Stimulated activated CD8-positive, alpha-beta memory T cell treated with anti-CD3 and anti-CD28 coated beads, Interleukin-15, amount 100 ng/mL, for 48 hours (primary cell): ENCODE results near the gene CEP95.

ENCODE experiments used
- DNase-seq, 2 donors: peaks; one replicate each; pipeline ENCODE4 v3.0.0-alpha.2; 2020; ENCODE audit warnings: low read depth in 2 of 2

Gene CEP95

DNA sequence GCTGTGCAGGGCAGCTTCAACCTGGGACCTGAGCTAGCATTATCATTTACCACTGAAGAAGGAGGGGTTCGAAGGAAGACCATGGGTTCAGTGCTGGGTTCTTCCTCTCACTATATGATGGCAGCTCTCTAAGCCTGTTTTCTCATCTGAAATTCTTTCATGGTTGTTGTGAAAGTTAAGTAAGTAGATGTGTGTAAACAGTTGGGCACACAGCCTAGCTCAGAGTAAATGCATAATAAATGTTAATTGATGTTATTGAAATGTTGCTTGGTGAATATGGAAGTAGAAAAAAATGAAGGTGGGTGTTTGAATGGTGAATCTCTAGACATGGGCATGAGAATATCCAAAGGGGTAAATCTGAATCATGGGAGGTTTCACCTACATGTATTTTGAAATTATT lies 9.1 kb downstream of the CEP95 start:
- no peak for DNase-seq

DNA sequence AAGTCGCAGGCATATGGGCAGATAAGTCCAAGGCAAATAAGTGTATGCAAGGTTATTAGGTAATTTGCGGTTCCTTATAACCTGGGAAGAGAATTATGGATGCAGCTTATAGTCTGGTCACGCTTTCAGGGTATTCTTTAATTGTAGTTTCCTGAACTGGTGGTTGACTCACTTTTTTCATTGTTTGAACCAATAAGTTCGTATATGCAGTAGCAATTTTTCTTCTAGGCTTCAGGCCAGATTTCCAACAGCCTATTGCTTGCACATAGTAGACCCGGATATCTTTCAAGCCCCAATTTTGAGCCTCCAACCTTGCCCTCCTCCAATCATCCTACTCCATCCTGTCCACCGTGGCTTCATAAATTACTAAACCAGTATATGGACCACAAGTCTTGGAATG lies 12.8 kb downstream of the CEP95 start:
- no peak for DNase-seq

DNA sequence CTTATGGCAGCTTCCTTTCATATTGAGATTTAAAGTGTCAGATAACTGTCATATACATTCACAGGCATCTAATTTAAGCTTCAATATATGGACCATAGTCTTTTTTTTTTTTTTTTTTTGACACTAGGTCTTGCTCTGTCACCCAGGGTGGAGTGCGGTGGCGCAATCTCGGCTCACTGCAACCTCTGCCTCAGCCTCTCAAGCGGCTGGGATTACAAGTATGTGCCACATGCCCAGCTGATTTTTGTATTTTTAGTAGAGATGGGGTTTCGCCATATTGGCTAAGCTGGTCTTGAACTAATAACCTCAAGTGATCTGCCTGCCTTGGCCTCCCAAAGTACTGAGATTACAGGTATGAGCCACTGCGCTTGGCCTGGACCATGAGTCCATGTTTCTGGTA lies 13.6 kb downstream of the CEP95 start:
- no peak for DNase-seq

- no peak for DNase-seq
Observed at GRCh38 chr17:64527914-64528313, 21.1 kb downstream of the CEP95 start.

DNA sequence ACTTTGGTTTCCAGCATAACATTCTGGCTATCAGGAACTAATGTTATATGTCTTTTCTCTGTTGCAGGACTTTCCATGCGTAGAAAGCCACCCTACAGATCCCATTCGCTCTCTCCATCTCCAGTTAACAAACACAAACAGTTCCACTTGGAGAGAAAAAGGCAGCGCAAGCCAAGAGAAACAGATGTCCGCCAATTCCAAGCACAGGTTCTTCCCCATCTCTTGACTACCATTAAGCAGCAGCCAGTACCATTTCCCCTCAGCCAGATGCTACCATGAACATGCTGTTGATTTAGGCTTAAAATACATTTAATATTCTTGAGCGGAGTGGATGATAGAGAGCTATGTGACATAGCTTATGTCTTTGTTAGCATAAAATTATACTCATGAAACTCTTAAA lies 22.4 kb downstream of the CEP95 start:
- no peak for DNase-seq

DNA sequence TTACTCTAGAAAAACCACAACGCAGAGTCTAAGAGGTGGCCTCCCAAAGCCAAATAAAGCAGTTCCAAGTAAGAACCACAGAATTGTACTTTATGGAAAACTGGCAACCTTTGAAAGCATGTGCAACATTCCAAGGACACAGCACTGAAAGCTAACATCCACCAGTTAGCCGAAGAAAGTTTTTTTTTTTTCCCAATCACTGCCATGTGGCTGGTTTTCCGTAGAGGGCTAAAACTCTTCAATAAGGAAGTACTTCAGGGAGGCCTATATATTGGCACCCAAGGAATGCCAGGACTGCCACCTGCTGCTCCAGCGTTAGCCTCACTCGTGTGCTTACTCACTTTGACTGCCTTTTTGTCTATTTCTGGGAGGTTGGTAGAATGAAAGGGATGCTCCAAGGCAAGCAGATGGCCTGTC lies 25.2 kb downstream of the CEP95 start:
- no peak for DNase-seq

GRCh38 chr17:64532409-64532808 lies 25.6 kb downstream of the CEP95 start:
- DNase-seq: no peak

DNA sequence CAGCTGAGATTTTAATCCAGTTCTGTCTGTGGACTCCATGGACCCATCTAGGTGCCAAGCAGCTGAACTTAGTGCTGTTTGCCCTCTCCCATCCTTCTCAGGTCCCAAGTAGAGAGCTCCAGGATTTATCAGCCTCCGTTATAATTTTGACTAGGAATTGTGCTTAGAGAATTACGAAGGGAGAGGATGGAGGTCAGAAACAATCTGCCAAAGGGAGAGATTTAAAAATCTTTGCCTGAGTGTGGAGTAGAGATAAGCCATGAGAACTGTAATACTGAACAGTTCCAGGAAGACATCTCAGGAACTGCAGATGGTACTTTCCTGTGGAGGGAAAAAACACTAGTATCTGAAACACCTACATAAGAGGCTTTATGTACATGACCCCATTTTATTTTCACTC lies 27.0 kb downstream of the CEP95 start:
- no peak for DNase-seq

- DNase-seq: no peak
Observed at GRCh38 chr17:64534187-64534586, 27.4 kb downstream of the CEP95 start.

DNA sequence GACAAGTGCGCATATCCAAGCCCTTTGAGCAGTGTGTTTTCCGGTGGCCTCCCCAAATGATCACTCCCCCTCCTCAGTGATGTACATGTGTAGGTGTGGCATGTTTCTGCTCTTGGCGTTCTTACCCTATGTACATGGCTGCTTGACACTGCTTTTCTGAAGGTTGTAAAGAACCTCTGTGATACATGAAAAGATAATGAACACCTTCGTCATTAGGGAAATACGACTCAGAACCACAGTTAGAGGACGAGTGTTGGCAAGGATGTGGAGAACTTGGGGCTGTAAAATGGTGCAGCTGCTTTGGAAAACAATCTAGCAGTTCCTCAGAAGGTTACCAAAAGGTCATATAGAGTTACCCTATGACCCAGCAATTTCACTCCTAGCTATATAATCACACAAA lies 28.6 kb downstream of the CEP95 start:
- DNase-seq: no peak

DNA sequence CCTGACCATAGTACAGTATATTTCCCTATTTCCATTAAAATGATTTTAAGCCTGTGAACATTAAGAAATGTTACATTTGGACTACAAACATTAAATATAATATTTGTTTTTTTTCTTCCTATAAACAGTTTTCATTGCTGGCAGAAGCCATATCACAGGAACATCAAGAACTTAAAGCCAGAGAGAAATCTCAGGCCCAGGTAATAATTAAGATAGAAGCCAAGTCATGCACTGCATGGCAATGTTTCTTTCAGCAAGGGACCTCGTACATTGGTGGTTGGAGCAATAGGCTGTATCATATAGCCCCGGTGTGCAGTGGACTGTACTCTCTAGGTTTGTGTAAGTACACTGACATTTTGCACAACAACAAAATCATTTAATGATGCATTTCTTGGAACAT lies 30.1 kb downstream of the CEP95 start:
- no peak for DNase-seq

DNA sequence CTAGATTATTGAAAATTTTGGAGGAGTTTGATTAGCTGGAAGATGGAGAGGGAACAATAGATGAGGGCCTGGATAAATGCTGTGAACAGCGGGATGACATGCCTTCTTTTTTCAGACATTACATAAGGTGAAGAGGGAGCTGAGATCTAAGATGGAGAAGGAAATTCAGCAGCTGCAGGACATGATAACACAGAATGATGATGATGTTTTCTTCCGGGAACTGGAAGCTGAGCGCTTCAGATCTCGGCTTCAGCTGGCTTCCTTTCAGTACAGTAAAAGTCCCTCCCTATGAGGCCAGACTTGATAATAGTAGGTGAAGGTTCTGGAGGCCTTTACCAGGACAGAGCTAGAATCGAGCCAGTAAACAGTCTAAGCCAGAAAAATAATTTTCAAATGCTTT lies 30.7 kb downstream of the CEP95 start:
- no peak for DNase-seq

- DNase-seq: no peak
Observed at GRCh38 chr17:64538508-64539130, 31.8 kb downstream of the CEP95 start.

GRCh38 chr17:64540118-64540776 lies 33.5 kb downstream of the CEP95 start:
- DNase-seq: no peak

DNA sequence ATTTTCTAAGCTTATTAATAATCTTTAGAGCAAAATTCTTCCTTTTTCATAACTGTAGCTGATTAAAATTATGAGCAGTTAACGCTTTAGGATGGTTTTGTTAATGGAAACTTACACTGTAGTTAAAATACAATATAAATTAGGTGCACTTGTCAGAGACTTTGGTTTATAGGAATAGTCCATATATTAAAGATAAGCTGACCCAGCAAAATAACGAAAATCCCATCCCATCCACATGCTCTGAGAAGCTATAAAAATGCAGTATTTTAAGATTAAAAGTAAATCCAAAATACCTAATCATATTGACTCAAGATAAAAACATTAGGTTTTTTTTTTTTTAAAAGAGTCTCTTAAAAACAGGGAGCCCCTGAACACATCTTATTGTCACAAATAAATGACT lies 38.0 kb downstream of the CEP95 start:
- no peak for DNase-seq

- no peak for DNase-seq
Observed at GRCh38 chr17:64546716-64547115, 39.9 kb downstream of the CEP95 start.

- no peak for DNase-seq
Observed at GRCh38 chr17:64547319-64547718, 40.5 kb downstream of the CEP95 start.

DNA sequence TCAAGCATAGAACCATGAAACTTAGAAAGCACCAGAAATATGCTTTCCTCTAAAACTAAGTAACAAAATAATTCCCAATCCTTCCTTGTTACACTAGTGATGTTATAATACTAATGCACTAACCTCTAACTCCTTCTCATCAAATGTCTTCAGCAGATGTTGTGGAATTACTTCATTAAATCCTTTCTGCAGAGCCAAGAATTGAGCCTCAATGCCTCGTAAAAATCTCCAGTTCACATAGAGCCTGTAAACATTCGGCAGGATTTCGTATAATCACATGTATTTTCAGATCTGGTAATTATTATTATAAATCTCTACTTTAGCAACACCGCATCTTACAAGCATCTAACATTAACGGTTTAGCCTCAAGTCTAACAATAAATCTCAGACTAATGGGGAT lies 44.7 kb downstream of the CEP95 start:
- DNase-seq: no peak

- no peak for DNase-seq
Observed at GRCh38 chr17:64554028-64554637, 47.4 kb downstream of the CEP95 start.

DNA sequence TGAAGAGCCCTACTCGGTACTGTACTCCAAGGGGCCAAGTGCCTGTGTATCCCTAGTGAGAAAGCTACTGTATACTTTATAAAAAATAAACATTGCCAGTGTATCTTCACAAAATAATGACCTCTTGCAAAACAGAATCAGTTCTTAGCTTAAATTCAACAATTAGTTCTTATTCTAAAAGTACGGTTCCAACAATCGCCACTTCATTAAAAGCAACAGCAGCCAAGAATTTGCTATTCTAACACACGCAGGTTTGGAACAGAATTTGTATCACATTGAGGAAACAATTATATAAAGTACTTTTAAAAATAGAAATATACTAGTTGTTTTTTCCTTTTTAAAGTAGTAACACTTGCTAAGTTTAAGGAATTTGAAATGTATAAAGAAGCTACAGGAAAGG lies 48.5 kb downstream of the CEP95 start:
- no peak for DNase-seq

DNA sequence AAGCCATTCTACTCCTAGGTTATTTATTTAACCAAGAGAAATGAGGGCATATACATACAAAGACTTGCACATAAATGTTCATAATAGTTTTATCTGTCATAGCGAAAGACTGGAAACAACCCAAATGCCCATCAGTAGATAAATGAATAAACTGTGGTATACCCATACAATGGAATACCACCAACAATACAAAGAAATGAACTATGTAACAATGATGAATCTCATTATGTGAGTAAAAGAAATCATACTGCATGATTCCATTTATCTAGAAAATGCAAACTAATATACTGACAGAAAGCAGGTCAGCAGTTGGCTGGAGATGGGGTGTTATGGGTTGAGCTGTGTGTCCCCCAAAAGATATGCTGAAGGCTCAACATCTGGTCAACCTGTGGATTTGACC lies 57.3 kb downstream of the CEP95 start:
- DNase-seq: no peak

DNA sequence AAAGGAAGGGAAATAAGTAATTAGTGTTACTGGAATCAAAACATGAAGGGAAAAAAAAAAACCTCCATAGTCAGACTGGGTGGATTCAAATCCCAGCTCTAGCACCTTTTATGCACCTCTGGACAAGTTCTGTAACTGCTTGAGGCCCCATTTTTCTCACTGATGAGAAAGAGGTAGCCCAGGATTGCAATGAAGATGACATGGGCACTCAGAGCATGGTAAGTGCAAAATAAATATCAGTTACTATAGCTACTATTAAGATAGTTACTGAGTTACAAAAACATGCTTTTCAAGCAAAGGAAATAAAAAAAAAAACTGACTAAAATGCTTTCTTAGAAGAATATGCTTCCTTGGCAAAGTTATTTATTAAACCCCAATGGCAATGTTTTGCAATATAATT lies 58.8 kb downstream of the CEP95 start:
- DNase-seq: no peak

DNA sequence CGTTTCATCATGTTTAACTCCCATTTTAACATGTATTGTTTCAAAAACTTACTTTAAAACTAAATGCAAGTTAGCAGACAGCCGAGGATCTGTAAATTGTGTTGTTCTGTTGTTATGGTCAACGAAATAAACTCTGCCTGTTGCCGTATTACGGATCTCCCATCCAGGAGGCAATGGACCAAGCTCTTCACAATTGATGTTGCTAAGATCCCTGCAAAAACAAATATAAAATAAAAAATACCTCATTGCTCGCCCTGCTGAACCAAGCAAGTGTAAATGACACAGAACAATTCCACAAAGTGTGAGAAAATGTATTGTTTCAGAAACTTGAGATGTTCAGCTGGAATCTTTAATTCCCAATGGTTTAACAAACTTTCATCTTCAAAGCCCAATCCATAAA lies 65.0 kb downstream of the CEP95 start:
- DNase-seq: no peak
